ENCODE measurements around the gene IDUA. TPM values are rescaled to one million over a fixed set of nuclear protein-coding genes. Genes with fewer than 3 reads are reported as not detected.

IDUA gene
- total and polyA plus RNA-seq, 10 of the 15 experiments (the other 5 are each of a cell fraction or from before 2014, with no cell fraction given): 0.05 to 7.6 (median 1.4) TPM; not detected in 1

GRCh38 chr4:1045193-1045594, 58.4 kb downstream of the IDUA start:
- in situ Hi-C loops (cut with MboI) (no loop called here), intact Hi-C loops (cut with micrococcal nuclease; ENCODE audit: unreplicated experiment) (no loop called here)
- TF ChIP-seq NKRF (conservative IDR thresholded peaks at IDR 0.05): no peak
- TF ChIP-seq RELB (IDR thresholded peaks at IDR 0.05; ENCODE audit: low read depth): no peak
- no peak for TF ChIP-seq ZZZ3 (IDR thresholded peaks at IDR 0.05; ENCODE audit: control insufficient read depth, insufficient read length, low read depth)
- FAIRE-seq (no peak), ATAC-seq (no peak), DNase-seq (ENCODE audit: low read depth, low spot score) (no peak)
- Histone ChIP-seq H3K36me3 (ENCODE audit: control insufficient read depth in 2 of 2, insufficient read depth in 2 of 2, low read length in 1 of 2) (no peaks in the 10 kb centered on the region), H3K4me1 (ENCODE audit: control insufficient read depth, insufficient read depth, low read length) (no peaks in the 10 kb centered on the region), H2AFZ (ENCODE audit: control insufficient read depth, low read depth, low read length) (no peak overlapping the region), H3K4me3 (no peak overlapping the region), H4K20me1 (ENCODE audit: control insufficient read depth, insufficient read depth) (no peaks in the 10 kb centered on the region), H3K9me3 (replicated peaks; ENCODE audit: control insufficient read depth, insufficient read depth, low read length) (peaks cover 1% of the 10 kb centered on the region; the same call in 1 of the 3 replicates), H3K79me2 (ENCODE audit: control insufficient read depth, insufficient read depth, low read length) (no peaks in the 10 kb centered on the region), H3K9ac (ENCODE audit: control insufficient read depth, insufficient read depth, low read length) (no peak overlapping the region), H3K27ac (ENCODE audit: control insufficient read depth, insufficient read depth) (no peak overlapping the region), H3K4me2 (ENCODE audit: control insufficient read depth, insufficient read depth) (no peak overlapping the region), H3K27me3 (replicated peaks in 1 of 2; ENCODE audit: control insufficient read depth in 2 of 2, insufficient read depth in 2 of 2, low read length in 1 of 2) (no peaks in the 10 kb centered on the region)
- CTCF ChIA-PET: no interaction called here
- WGBS (ENCODE audit: insufficient coverage, insufficient replicate concordance, low lambda C conversion rate, missing lambda C conversion rate): 53% methylated on average over 13 of the region's 14 CpGs
- RAD21 ChIA-PET (ENCODE audit: unreplicated experiment): interaction anchor here (0.5 kb wide), 1 partner anchor 617 kb away, joined by 3 read pairs; no protein-coding TSS in a partner anchor
- POLR2A ChIA-PET: no interaction called here
- BruUV-seq (replicated peaks): no TSS peak
- SMC1A ChIA-PET (ENCODE audit: uncharacterized antibody, unreplicated experiment): no interaction called here

Measured in GM12878 (cell line).